Sigmoid colon (tissue), 4 donors: ENCODE results near the gene ATP2A2.
"Not testable (repeated sequence)": the region's sequence is repeated elsewhere in the genome, so short reads cannot be mapped to it uniquely, and the experiment has no call there.

Source experiments
- CTCF ChIP-seq, 4 experiments: fragments of 450-650 bp in 3 of 4; fragments of 200-600 bp in 1 of 4; IDR thresholded peaks; one replicate each; pipeline ENCODE4 v1.5.1; 2016 to 2019; ENCODE audit warnings: antibody characterized with exemption in 4 of 4, mild to moderate bottlenecking in 3 of 4, moderate library complexity in 2 of 4
- EP300 ChIP-seq, 4 donors: sonication (generic); formaldehyde crosslinking; IDR thresholded peaks; one replicate each; pipeline ENCODE4 v1.6.1; 2017; ENCODE audit warnings: antibody characterized with exemption in 4 of 4

- TF ChIP-seq CTCF (IDR thresholded peaks at IDR 0.05): peak in 1 of 4 experiments; percentile 16
- not testable (repeated sequence) for TF ChIP-seq EP300 (IDR thresholded peaks at IDR 0.05)
Measured at GRCh38 chr12:110358384-110359097, 77.5 kb downstream of the ATP2A2 start.
